ENCODE data around the gene NUAK1. TPM values are rescaled to one million over a fixed set of nuclear protein-coding genes. Genes with fewer than 3 reads are reported as not detected.

NUAK1 gene
- total and polyA plus RNA-seq, 2 donors from 2014 or later, result 2.9 to 28.8 TPM

DNA sequence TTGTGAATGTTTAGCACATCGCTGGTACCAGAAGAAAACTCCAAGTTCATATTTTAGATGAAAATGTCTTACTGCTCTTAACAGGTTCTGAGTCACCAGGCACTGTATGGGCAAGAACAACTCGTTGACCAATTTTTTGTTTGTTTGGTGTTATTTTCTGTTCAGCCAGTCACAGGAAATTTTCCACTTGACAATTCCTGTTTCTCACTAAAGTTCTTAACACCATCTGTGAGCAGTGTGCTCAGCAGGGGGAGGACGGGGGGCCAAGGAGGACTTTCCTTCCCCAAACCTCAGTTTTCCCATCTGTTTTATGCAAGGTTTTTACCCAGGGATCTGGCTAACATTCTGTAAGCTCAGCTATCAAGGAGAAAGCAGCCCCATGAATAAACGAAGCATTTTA, 3.0 kb downstream of the NUAK1 start:
- TF ChIP-seq, protein P1, sequence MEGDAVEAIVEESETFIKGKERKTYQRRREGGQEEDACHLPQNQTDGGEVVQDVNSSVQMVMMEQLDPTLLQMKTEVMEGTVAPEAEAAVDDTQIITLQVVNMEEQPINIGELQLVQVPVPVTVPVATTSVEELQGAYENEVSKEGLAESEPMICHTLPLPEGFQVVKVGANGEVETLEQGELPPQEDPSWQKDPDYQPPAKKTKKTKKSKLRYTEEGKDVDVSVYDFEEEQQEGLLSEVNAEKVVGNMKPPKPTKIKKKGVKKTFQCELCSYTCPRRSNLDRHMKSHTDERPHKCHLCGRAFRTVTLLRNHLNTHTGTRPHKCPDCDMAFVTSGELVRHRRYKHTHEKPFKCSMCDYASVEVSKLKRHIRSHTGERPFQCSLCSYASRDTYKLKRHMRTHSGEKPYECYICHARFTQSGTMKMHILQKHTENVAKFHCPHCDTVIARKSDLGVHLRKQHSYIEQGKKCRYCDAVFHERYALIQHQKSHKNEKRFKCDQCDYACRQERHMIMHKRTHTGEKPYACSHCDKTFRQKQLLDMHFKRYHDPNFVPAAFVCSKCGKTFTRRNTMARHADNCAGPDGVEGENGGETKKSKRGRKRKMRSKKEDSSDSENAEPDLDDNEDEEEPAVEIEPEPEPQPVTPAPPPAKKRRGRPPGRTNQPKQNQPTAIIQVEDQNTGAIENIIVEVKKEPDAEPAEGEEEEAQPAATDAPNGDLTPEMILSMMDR (IDR thresholded peaks at IDR 0.05; ENCODE audit: borderline replicate concordance, extremely low read depth, insufficient read depth), result no peak
- intact Hi-C loops (cut with DNase I), result loop anchor here (5.0 to 10.0 kb wide), 2 partner anchors 431 to 713 kb away; no protein-coding TSS in a partner anchor
- no peaks in the 10 kb centered on the region for H3K36me3 ChIP-seq (ENCODE audit: control insufficient read depth in 2 of 3, insufficient read depth in 3 of 3, low read length in 3 of 3)
- H3K4me1 ChIP-seq (ENCODE audit: control insufficient read depth in 2 of 3, insufficient read depth in 2 of 3, low read depth in 1 of 3, low read length in 3 of 3), result peaks cover 0 to 34% (median 29%) of the 10 kb centered on the region in 3 donors
- no peaks in the 10 kb centered on the region for H3K9me3 ChIP-seq (ENCODE audit: control insufficient read depth in 2 of 3, insufficient read depth in 1 of 3, low read length in 3 of 3)
- peak overlapping the region in 1 of 2 donors; percentile 57 for H3K27ac ChIP-seq (ENCODE audit: low read depth in 2 of 2, low read length in 2 of 2)
- peak overlapping the region in 1 of 3 donors; percentile 18 for H3K9ac ChIP-seq (ENCODE audit: low read length in 3 of 3)
- no peak for FAIRE-seq
- DNase-seq, result no peak
- peak overlapping the region in 2 of 3 donors; percentile 12 to 72 for H3K4me3 ChIP-seq (ENCODE audit: low read length in 3 of 3)
- no peaks in the 10 kb centered on the region for H3K27me3 ChIP-seq (ENCODE audit: control insufficient read depth, insufficient read depth, low read length)

DNA sequence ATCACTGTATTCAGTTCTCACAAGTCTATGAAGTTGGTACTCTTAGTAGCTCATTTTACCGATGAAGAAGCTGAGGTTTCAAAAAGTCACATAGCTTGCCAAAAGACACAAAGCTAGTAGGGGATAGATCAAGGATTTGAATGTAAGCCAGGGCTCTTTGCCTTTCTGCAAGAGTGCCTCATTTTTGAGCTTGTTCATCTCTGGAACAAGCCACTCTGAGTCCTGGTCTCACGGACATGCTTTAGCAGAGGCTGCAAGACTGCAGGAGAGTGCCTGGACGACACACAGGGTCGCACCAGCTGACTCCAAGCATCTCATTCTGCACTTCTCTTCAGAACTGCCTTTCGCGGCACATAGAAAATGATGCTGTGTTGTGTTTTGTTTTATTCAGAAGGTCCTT, 3.7 kb downstream of the NUAK1 start:
- intact Hi-C loops (cut with DNase I), result loop anchor here (5.0 to 10.0 kb wide), 2 partner anchors 430 to 713 kb away; no protein-coding TSS in a partner anchor
- H3K36me3 ChIP-seq (ENCODE audit: control insufficient read depth in 2 of 3, insufficient read depth in 3 of 3, low read length in 3 of 3), result no peaks in the 10 kb centered on the region
- DNase-seq (no peak), FAIRE-seq (no peak)
- no peaks in the 10 kb centered on the region for H3K9me3 ChIP-seq (ENCODE audit: control insufficient read depth in 2 of 3, insufficient read depth in 1 of 3, low read length in 3 of 3)
- H3K9ac ChIP-seq (ENCODE audit: low read length in 3 of 3), result no peak overlapping the region
- TF ChIP-seq, protein P1 (IDR thresholded peaks at IDR 0.05; ENCODE audit: borderline replicate concordance, extremely low read depth, insufficient read depth), result no peak
- H3K27ac ChIP-seq (ENCODE audit: low read depth in 2 of 2, low read length in 2 of 2), result no peak overlapping the region
- H3K27me3 ChIP-seq (ENCODE audit: control insufficient read depth, insufficient read depth, low read length), result no peaks in the 10 kb centered on the region
- H3K4me1 ChIP-seq (ENCODE audit: control insufficient read depth in 2 of 3, insufficient read depth in 2 of 3, low read depth in 1 of 3, low read length in 3 of 3), result peaks cover 0 to 29% (median 29%) of the 10 kb centered on the region in 3 donors
- peak overlapping the region in 1 of 3 donors; percentile 9 for H3K4me3 ChIP-seq (ENCODE audit: low read length in 3 of 3)

DNA sequence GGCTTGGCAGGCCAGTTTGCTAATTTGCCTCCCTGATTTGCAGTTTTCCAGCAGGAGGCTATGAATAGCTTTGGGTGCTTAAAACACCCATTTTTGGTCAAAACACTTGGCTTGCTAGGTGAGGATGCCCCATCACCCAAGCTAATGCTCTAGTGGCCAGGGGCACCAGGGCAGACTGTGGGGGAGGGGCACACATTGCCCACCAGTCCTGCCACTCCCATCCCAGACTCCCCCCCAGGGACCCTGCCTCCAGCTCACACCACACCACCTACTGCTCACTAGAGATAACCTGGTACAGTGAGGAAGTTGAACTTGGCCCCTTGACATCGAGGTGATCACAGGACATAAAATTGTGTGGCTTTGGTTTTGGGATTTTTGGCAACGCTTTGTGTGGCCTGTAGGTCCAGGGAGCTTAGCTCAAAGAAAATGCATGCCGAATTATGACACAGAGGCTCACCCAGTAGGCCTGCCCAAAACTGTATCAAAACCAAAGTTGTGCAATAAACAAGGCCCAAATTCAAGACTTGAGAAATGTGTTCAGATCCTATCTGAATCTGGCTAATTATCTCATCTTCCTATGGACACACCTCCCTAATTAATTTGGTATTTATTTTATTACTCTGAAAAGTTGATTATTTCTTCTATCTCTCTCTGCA, 4.3 kb downstream of the NUAK1 start:
- no peaks in the 10 kb centered on the region for H3K36me3 ChIP-seq (ENCODE audit: control insufficient read depth in 2 of 3, insufficient read depth in 3 of 3, low read length in 3 of 3)
- peak overlapping the region in 1 of 2 donors; percentile 17 for H3K27ac ChIP-seq (ENCODE audit: low read depth in 2 of 2, low read length in 2 of 2)
- DNase-seq (no peak), FAIRE-seq (no peak)
- H3K9me3 ChIP-seq (ENCODE audit: control insufficient read depth in 2 of 3, insufficient read depth in 1 of 3, low read length in 3 of 3), result no peaks in the 10 kb centered on the region
- H3K4me1 ChIP-seq (ENCODE audit: control insufficient read depth in 2 of 3, insufficient read depth in 2 of 3, low read depth in 1 of 3, low read length in 3 of 3), result peaks cover 0 to 29% (median 27%) of the 10 kb centered on the region in 3 donors
- intact Hi-C loops (cut with DNase I), result loop anchor here (10.0 kb wide), 1 partner anchor 430 kb away; no protein-coding TSS in a partner anchor
- no peaks in the 10 kb centered on the region for H3K27me3 ChIP-seq (ENCODE audit: control insufficient read depth, insufficient read depth, low read length)
- no peak overlapping the region for H3K4me3 ChIP-seq (ENCODE audit: low read length in 3 of 3)
- H3K9ac ChIP-seq (ENCODE audit: low read length in 3 of 3), result no peak overlapping the region
- TF ChIP-seq, protein P1 (IDR thresholded peaks at IDR 0.05; ENCODE audit: borderline replicate concordance, extremely low read depth, insufficient read depth), result no peak
